Measurements from ENCODE around the gene STRN. TPM values are rescaled to one million over a fixed set of nuclear protein-coding genes. Genes with fewer than 3 reads are reported as not detected.

Gene STRN
- total RNA-seq, 4 donors from 2014 or later = 14.9 to 18.5 (median 16.1) TPM

GRCh38 chr2:36857713-36858112 lies 108.6 kb downstream of the STRN start:
- Histone ChIP-seq H3K27me3 (no peaks in the 10 kb centered on the region), H3K27ac (no peak overlapping the region), H3K4me3 (replicated peaks in 1 of 3) (no peak overlapping the region), H3K9me3 (no peaks in the 10 kb centered on the region), H3K36me3 (peaks cover 0 to 7% of the 10 kb centered on the region in 2 donors), H3K4me1 (no peaks in the 10 kb centered on the region)
- TF ChIP-seq CTCF (IDR thresholded peaks at IDR 0.05) (no peak), POLR2A (IDR thresholded peaks at IDR 0.05) (no peak)
- no peak for DNase-seq
- intact Hi-C loops (cut with DNase I) = no loop called here
- 92 to 95% methylated on average over 5 of the region's 5 CpGs for WGBS, 2 donors

- H3K4me1 ChIP-seq = no peaks in the 10 kb centered on the region
- no peaks in the 10 kb centered on the region for H3K27me3 ChIP-seq
- 95 to 99% methylated on average over 2 of the region's 2 CpGs for WGBS, 2 donors
- no peak overlapping the region for H3K4me3 ChIP-seq (replicated peaks in 1 of 3)
- H3K36me3 ChIP-seq = peaks cover 0 to 7% of the 10 kb centered on the region in 2 donors
- H3K9me3 ChIP-seq = no peaks in the 10 kb centered on the region
- H3K27ac ChIP-seq = no peak overlapping the region
- DNase-seq = no peak
- no peak for TF ChIP-seq CTCF (IDR thresholded peaks at IDR 0.05)
- no peak for TF ChIP-seq POLR2A (IDR thresholded peaks at IDR 0.05)
- intact Hi-C loops (cut with DNase I) = no loop called here
Observed at GRCh38 chr2:36855429-36855828, 110.9 kb downstream of the STRN start.

GRCh38 chr2:36854241-36854640 lies 112.1 kb downstream of the STRN start:
- Histone ChIP-seq H3K27me3 (no peaks in the 10 kb centered on the region), H3K4me1 (no peaks in the 10 kb centered on the region), H3K27ac (no peak overlapping the region), H3K9me3 (no peaks in the 10 kb centered on the region), H3K36me3 (peaks cover 7 to 12% of the 10 kb centered on the region in 2 donors), H3K4me3 (replicated peaks in 1 of 3) (no peak overlapping the region)
- no peak for DNase-seq
- WGBS, 2 donors = 90 to 95% methylated on average over 2 of the region's 2 CpGs
- intact Hi-C loops (cut with DNase I) = no loop called here
- TF ChIP-seq CTCF (IDR thresholded peaks at IDR 0.05) (no peak), POLR2A (IDR thresholded peaks at IDR 0.05) (no peak)

- TF ChIP-seq CTCF (IDR thresholded peaks at IDR 0.05) (no peak), POLR2A (IDR thresholded peaks at IDR 0.05) (no peak)
- peaks cover 11 to 14% of the 10 kb centered on the region in 2 donors for H3K36me3 ChIP-seq
Observed at GRCh38 chr2:36849265-36849664, 117.1 kb downstream of the STRN start.

GRCh38 chr2:36843838-36844237 lies 122.5 kb downstream of the STRN start:
- Histone ChIP-seq H3K4me3 (replicated peaks in 1 of 3) (no peak overlapping the region), H3K36me3 (peaks cover 3 to 8% of the 10 kb centered on the region in 2 donors), H3K27ac (no peak overlapping the region), H3K4me1 (no peaks in the 10 kb centered on the region), H3K9me3 (no peaks in the 10 kb centered on the region), H3K27me3 (no peaks in the 10 kb centered on the region)
- intact Hi-C loops (cut with DNase I) = no loop called here
- DNase-seq = no peak
- TF ChIP-seq CTCF (IDR thresholded peaks at IDR 0.05) (no peak), POLR2A (IDR thresholded peaks at IDR 0.05) (no peak)

More at GRCh38 chr2:36849265-36849664, 117.1 kb downstream of the STRN start:
- H3K27me3 ChIP-seq = no peaks in the 10 kb centered on the region
- no peak for DNase-seq
- no peak overlapping the region for H3K4me3 ChIP-seq (replicated peaks in 1 of 3)
- intact Hi-C loops (cut with DNase I) = no loop called here
- WGBS, 2 donors = 98 to 99% methylated on average over 8 of the region's 8 CpGs
- no peak overlapping the region for H3K27ac ChIP-seq
- H3K9me3 ChIP-seq = no peaks in the 10 kb centered on the region
- H3K4me1 ChIP-seq = no peaks in the 10 kb centered on the region

Measured in thyroid gland (tissue), 4 donors.